Erythroblast (primary cell): Measurements from ENCODE around the gene ADCY4.

ENCODE experiments used
- GATA1 ChIP-seq: IDR thresholded peaks from 2 replicates; pipeline ENCODE4 v1.6.1; 2011; ENCODE audit warnings: low read depth, mild to moderate bottlenecking, control low read depth, low read length, moderate library complexity
- POLR2A ChIP-seq: IDR thresholded peaks from 2 replicates; pipeline ENCODE4 v1.6.1; 2011; ENCODE audit warnings: mild to moderate bottlenecking, low read length

DNA sequence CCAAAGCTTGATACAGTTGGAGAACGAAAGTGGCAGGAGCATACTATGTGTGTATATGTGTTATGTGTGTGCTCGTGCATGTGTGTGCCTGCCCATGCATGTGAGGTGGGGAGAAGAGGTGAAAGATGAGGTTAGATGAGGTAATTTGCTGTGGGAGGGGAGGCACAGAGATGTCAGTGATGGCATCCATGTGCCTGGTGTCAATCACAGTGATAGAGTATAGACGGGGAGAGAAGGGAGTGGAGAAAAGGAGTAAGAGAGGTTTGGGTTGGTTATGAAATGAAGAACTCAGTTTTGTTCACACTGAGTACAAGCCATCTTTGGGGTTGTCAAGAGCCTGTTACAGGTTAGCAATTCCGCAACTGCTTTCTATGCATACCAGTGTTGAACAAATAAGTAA, 49.3 kb upstream of the ADCY4 start:
- TF ChIP-seq POLR2A: no peak
- TF ChIP-seq GATA1: no peak
